ENCODE measurements around the gene SHISA6.
"Not testable (repeated sequence)": the region's sequence is repeated elsewhere in the genome, so short reads cannot be mapped to it uniquely, and the experiment has no call there.

SHISA6 gene

DNA sequence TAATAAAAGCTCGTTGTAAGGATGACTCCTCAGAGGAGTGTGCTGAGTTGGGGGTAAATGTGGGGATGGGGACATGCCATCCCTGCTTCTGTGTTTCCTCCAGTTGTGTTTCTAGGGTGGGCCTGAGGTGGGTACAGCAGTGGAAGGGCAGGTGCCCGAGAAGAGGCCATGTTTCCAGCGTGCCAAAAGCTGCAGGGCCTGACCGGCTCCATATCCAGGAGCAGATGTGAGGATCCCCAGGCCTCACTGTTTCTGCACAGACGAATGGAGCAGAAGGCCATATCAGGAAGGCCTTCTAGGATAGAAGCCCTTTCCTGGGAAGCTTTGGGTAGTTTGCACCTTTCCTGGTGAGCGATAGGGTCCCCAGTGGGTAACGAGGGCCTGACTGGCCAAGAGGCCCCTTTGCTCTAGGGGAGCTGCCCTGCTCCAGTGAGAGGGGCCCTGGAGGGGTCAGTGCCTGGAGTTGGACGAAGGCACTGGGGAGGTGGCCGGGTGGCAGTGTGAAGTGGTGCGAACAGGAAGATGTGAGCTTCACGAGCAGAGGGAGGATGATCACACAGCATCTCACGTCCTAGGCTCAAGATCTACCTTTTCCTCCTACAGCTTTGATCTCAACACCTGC is 62.9 kb downstream of the SHISA6 start:
- DNase-seq (ENCODE audit: low read depth): no peak

DNA sequence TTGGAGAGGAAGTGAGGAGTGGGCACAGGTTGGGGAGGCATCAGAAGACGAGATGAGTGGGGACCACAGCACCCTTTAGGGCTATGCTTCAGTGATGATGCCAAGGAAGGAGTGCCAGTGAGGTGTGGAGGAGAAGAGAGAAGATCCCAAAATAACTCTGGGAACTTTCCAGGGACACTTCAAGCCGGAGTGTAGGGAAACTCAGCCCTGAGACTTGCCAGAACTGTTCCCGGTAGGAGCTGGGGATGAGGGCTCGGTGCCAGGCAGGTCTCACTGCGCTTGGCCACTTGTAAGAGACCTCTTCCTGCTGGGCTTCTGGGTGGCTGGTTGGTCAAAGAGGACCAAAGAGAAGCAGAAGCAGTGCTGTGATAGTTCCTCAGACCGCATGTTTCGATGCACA is 63.6 kb downstream of the SHISA6 start:
- DNase-seq (ENCODE audit: low read depth): no peak

DNA sequence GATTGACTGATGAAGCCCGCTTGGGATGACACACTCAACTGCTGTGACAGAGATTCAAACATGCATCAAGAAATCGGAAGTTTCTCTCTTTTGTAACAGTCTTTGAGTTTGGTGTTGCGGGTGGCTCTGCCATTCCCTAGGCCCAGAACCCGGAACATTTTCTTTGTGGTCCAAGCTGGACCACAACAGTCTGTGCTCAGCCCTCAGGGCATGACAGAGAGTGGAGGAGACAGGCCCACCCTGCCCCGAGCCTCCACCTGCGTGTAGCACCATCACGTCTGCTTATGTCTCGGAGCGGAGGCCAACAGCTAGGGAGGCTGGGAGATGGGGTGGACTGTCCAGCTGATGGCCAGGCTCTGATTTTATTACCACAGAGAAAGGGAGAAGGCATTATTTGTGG is 64.5 kb downstream of the SHISA6 start:
- no peak for DNase-seq (ENCODE audit: low read depth)

DNA sequence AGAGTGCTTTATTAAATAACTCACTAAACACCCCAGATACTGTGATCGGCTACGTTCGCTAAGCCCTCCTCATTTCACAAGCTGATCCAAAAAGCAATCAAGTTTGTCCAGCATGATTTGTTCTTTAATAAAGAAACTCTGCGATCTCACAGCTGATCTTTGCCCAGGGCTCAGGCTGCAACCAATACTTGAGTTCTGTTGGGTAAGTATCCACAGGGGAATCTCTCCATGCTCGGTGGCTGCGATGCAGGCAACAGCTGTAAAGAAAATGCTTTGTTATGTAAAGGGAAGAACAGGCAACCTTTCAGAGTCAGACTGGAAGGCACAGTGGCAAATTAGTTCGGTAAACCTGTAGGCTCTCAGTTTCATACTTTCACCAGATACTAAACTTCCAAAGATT is 67.5 kb downstream of the SHISA6 start:
- DNase-seq (ENCODE audit: low read depth): no peak

DNA sequence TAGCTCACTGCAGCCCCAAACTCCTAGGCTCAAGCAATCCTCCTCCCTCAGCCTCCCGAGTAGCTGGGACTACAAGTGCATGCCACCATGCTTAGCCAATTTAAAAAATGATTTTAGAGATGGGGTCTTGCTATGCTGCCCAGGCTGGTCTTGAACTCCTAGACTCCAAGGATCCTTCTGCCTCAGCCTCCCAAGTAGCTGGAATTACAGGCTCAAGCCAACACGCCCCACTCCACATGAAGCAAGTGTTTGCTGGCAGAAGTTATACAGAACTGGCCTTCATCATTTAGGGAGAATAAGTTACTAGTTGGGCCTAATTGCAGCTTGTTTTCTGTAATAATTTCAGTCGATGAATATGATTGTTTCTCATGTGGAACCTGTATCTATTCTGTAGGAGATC is 68.0 kb downstream of the SHISA6 start:
- DNase-seq (ENCODE audit: low read depth): no peak

DNA sequence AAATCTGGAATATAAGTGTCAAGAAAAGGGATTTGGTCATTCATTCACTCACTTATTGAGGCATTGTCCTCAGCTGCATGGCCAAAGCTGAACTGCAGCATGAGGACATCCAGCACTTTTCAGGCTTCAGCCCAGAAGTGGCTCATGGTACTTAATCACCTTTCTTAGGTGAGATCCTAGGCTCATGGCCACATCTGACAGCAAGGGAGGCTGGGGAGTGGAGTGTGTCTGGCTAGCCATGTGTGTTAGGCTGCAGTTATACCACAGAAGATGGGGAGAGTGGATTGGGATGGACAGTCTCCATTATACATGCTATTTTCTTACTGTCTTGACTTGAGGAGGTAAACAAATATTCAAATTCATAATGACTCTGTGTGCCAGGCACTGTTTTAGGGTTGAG is 68.8 kb downstream of the SHISA6 start:
- DNase-seq (ENCODE audit: low read depth): no peak

DNA sequence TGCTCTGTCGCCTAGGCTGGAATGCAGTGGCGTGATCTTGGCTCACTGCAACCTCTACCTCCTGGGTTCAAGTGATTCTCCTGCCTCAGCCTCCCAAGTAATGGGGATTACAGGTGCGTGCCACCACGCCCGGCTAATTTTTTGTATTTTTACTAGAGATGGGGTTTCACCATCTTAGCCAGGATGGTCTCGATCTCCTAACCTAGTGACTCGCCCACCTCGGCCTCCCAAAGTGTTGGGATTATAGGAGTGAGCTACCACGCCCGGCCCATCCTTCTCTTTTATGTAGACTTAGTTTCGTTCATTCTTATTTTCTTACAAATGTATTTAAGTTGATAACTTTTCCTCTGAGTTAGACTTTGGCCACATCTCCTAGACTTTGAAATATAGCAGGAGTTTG is 75.4 kb downstream of the SHISA6 start:
- DNase-seq (ENCODE audit: low read depth): not testable (repeated sequence)

DNA sequence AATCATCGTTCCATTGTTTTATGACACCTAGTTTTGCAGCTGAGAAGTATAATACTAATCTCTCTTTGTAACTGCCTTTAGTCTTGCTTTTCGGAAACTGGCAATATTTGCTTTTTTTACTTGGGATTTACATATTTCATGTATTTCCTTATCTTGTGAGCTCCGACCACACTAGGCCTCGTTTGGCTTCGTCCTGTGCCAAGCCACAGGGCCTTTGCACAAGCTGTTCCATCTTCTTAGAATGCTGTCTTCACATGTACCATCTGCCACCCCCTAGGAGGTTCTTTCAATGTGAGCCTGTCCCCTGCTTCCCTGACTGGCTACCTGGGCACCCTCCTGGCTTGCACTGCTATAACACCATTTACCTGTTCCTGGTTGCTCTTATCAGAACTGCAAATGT is 77.2 kb downstream of the SHISA6 start:
- no peak for DNase-seq (ENCODE audit: low read depth)

DNA sequence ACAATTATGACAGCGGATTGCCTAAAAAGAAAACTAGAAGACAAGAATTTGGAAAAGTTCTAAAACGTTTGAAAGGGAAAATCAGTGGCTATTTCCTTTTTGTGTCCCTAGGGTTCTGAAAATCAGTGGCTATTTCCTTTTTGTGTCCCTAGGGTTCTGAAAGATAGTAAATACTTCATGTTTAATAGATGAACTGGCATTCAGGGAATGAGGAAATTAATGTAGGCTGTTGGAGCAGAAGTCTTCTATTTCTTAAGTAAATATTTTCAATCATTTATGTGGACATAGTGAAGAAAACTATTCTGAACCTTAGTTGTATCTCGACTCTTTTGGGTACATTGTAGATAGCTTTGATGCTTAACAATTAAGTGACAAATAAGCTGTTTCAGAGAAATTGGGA is 78.9 kb downstream of the SHISA6 start:
- no peak for DNase-seq (ENCODE audit: low read depth)

DNA sequence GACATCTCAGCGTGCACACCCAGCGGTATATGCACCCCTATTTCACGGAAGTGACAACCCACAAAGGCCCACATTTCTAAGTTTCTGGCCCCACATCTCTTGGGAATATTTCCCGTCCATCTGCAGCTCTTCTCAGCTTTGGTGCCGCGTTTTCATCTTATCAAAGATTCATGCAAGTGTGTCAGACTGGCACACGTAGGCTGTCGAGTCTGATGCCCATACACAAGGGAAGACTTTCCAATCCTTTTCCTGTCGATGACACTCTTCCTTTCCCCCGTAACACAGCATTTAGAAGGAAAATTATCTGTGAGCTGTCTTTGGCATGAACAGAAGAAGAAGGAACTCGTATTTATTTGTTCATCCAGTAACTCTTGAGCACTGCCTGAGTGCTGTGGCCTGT is 83.0 kb downstream of the SHISA6 start:
- DNase-seq (ENCODE audit: low read depth): no peak

DNA sequence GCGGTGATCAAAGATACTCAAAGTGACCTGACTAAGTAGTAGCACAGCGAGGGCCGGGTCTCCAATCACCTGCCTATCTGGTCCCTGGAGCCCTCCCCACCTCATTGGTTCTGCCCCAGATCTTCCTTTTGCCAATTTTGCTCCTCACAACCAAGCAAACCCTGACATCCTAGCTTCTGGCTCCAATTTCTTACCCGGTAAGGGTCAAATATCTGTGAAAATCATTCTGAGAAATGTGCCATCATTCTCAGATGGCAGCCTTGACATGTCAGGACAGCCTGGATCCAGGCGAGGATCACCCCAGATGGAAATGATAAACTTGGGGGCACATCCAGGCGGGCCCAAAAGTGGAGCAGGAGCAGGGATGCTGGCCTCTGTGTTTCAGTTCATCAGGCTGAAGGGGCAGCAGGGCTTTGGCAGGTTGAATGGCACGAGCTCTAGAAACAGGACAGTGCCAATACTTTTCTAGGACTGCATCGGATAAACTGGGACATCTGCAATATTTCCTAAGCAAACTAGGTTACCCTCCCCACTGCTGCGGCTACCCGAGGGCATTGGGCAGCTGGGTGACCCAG is 83.9 kb downstream of the SHISA6 start:
- DNase-seq (ENCODE audit: low read depth): no peak

DNA sequence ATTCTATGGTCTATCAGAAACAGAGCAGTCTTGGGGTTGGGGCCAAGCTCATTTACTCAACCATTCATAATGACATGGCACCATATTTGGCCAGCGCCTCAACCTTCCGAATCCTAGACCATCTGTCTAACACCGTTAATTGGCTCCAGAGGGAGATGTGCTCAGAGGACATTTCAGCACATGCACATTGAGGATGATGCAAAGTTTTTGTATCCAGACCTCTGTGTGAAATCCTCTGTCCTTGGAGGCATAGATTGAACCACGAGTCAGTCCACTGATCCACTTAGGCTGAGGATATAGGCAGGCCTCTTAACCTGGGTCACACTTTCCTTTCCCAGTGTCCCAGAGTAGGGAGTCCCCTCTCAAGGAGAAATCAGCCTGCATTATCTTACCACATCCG is 85.5 kb downstream of the SHISA6 start:
- no peak for DNase-seq (ENCODE audit: low read depth)

DNA sequence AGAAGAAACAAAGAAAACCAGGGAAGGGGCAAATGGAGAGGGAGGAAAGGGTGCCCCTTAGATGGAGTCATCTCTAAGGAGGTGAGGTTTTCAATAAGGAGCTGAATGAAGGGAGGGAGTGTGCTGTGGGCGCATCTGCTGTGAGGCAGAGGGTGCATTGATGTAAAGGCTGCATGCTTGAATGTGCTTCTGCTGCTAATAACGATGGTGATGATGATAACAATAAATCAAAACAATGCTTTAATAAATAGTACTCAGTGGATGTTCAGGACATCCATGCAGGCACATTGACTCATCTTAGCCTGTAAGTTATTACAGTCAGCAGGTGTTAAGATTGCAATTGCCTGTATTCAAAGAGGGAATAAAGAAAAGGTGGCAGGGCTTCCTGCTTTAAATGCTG is 87.8 kb downstream of the SHISA6 start:
- no peak for DNase-seq (ENCODE audit: low read depth)

DNA sequence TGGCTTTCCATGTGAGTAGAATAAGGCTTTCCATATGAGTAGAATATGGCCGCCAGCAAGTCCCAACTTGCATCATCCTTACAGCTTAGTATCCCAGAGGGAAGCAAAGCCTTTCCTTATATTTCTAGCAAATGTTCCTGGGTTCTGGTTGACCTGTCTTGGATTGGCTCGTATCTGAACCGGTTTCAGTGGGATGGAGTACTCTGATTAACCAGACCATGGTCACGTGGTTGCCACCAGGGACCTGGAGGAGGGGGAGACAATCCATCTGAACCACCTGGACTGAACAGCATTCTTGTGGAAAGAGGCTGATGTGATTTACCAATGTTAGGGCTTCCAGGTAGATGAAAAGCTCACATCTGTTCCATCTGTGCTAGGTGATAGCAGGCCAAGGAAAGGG is 89.0 kb downstream of the SHISA6 start:
- no peak for DNase-seq (ENCODE audit: low read depth)

DNA sequence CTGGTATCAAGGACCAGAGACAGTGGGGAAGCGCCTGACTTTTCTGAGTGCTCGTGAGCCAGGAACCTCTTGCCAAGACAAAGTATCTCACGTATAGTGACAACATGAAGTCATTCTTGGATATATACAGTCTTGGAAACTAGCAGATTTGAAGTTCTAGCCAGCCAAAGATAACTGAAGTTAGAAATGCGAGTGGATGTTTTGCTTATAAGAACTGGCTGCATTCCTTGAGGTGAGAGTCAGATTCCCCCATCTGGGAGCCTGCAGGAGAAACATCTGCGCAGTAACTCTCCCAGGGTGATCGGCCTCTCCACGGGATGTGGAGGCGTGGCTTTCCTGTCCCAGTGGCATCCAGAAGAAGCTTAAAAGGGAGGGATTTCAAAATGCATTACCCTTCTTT is 89.8 kb downstream of the SHISA6 start:
- no peak for DNase-seq (ENCODE audit: low read depth)

DNA sequence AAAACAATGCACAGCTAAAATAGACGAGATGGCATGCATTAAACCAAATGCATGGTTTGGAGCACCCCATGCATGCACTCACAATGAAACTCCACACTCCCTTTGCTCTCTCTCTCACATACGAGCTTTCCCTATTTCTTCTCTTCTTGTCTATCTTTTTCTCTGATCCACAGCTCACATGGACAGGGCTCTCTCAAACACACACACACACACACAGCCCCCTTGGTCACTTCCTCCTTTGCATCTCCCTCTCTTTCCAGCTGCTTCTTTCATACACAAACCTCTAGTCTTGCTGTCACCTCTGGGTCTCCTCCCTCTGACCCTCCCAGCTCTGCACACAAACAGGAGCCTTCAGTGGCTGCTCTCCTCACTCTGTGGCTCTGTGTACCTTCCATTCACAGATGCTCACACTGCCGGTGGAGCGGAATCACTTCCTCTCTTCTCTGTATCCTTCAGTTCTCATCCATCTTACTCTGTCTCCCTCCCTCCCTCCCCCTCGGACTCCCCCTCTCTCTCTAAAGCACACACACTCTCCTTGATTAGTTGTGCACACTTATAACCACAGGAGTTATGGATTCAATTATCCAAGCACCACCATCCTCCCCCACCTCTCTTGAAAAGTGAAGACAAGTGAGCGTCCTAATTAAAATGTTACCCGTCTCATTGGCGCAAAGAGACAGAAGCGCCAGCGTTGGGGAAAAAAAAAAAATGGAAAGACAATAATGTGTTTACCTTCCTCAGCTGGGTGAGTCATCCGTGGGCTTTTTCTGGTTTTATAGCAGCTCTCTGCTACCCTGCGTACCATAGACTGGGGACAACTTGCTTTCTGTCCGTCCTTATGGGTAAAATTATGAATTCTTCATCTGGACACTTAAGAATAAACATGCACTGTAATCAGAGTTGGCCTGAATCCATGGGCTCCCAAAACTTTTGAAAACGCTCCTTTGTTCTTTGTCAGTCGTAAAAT is 90.8 kb downstream of the SHISA6 start:
- DNase-seq (ENCODE audit: low read depth): no peak

DNA sequence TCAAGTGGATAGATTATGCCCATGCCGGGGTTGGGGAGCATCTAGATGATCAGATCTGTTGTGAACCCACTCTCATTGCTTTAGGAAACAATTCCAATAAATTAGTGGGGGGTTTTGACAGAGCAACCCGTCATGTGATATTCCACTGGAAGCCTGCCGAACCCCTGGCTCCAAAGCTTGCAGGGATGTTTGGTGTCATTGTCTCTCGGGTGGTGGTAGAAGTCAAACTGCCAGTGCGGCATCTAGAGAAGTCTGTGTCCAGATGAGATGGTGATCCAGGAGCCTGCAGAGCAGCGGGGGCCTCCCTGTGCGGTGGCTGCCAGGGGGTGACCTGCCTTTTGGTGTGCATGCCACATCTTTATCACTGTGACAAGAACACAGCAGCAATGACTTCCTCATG is 91.7 kb downstream of the SHISA6 start:
- no peak for DNase-seq (ENCODE audit: low read depth)

DNA sequence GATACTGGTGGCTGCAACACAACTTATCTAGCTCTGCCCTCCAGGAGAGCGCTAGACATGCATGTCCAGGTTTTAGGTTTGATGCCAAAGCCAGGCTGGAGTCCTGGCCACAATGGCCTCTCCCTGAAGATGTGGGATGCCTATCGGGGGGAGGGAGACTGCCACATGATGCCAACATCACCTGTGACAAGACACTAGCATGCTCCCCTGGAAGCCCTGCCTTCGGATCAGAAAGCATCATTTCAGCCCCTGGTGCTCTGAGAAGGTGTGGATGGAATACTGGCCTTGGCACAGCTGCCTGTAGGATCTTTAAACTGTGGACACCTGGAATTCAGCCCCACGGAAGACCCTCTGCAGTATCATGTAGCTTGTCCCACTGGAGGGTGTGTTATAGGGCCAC is 93.5 kb downstream of the SHISA6 start:
- no peak for DNase-seq (ENCODE audit: low read depth)

DNA sequence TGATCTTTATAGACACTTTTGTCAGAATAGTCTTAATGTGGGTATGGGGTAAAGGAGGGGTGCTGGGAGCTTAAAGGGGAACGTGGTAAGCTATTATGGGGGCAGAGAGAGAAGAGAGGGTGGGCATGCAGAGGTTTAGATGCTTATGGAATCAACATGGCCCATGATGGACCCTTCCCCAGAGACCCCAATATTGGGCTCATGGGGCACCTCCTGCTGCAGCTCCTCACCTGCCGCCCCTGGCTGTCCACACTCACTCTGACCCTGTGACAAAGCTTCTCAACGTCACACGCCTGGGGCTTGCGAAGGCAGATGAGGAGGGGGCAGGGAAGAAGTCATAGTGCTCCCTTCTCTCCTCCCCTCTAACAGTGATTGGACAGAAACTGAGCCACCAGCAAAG is 95.3 kb downstream of the SHISA6 start:
- DNase-seq (ENCODE audit: low read depth): no peak

DNA sequence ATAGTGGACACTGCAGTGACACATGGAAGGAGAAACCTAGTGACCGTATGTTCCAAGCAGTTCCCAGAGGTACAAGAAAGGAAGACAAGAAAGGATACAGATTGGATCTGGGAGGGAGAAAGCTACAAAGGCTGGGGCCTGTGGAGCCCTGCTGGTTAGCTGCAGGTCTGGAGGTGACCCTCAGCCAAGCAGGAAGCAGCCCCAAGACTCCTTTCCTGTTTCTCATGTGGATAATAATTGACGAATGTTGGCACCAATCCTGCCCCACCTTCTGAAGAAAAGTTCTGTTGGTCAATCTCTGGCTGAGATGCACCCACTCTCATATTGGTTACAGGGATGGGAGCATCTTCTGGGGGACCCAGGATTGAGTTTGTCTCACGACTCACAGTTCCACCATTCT is 99.8 kb downstream of the SHISA6 start:
- no peak for DNase-seq (ENCODE audit: low read depth)

DNA sequence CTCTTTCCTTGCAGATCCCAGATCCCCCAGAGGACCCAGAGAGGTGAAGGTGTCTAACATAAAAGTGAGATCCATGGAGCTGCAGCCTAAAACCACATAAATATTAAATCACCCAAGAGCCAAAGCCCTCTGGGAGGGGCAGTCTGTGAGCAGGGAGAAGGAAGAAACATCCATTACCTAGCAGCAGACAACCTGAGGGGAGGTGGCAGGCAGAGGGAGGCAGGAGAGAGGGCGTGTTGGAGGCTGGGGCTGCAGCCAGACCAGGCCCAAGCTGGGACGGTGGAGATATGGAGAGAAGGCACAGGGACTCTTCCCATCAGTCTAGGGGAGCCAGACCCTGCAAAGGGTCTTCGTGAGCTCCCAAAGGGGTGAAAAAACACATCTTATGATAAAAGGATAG is 101.1 kb downstream of the SHISA6 start:
- DNase-seq (ENCODE audit: low read depth): no peak

DNA sequence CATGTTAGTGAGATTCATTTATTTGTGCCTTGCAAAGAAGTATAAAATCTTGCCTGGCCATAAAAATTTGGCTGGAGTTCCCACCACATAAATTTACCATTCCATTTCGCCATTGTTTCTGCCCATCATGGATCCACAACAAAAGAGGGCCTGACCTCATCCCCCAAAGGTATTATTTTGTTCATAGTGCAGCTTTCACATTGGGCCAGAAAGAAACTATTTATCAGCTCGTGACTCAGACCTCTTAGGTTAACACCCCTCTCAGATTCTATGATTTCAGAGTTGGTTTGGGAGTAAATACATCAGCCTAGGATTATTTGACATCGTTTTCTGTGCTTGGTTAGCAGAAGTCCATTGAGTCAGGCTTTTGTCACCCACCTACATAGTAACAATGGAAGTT is 108.1 kb downstream of the SHISA6 start:
- no peak for DNase-seq (ENCODE audit: low read depth)

DNA sequence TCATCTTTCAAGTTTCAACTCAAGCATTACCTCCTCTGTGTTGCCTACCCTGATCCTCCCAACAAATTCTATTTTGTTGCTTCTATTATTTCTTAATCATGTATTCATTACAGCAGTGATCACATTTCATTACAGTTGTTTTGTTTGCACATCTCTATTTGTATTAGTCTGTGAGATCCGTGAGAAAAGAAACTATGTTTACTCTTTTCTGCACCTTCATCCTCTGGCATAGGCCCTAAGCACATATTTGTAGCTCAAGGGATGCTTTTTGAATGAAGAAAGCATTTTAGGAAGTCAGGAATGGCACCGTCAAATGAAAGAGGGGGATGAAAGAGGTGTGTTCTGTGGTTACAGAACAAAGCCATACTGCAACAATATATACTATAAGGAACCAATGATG is 110.5 kb downstream of the SHISA6 start:
- DNase-seq (ENCODE audit: low read depth): no peak

All from stimulated activated CD8-positive, alpha-beta memory T cell treated with anti-CD3 and anti-CD28 coated beads, Interleukin-12 subunit alpha, Interleukin-12 subunit beta, amount 100 ng/mL, for 1 hour (primary cell).